ENCODE results near the gene ECE1.

The ECE1 gene

DNA sequence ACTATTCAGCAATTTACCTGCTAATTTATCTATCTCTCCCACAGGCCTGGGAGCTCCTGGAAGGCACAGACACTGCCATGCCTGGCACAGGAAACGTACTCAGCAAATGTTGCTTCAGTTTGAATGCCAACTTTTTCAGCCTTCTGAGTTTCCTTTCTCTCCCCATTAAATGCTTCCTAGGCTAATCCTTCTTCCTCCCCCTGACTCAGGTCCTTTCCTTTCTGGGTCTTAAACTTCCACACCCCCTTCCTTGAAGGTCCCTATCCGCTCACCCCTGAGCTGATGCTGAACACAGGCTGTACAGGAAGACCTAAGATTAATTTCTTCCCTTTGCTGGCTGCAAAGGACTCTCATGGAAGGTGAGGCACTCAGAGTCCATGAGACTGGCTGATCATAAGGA, 40.3 kb upstream of the ECE1 start:
- H3K79me2 ChIP-seq (ENCODE audit: insufficient read depth, low read length), result peaks cover 8% of the 10 kb centered on the region
- no peak overlapping the region for H2AFZ ChIP-seq (ENCODE audit: low read depth, low read length)
- peaks cover 19% of the 10 kb centered on the region for H3K4me1 ChIP-seq (ENCODE audit: insufficient read depth, low read length)
- H4K20me1 ChIP-seq (ENCODE audit: insufficient read depth, low read length), result peaks cover 56% of the 10 kb centered on the region
- ATAC-seq (ENCODE audit: insufficient read depth, low read depth), result no peak
- H3K9me3 ChIP-seq (ENCODE audit: insufficient read depth, low read length, severe bottlenecking), result no peaks in the 10 kb centered on the region
- 0 out of 2 replicates have a peak, but pooled peaks cover 6% of the 10 kb centered on the region for H3K36me3 ChIP-seq (ENCODE audit: insufficient read depth, low read length)
- no peak overlapping the region for H3K4me3 ChIP-seq (ENCODE audit: low read depth in 1 of 2, low read length in 2 of 2)
- H3K27me3 ChIP-seq (ENCODE audit: insufficient read depth, low read length, poor library complexity), result no peaks in the 10 kb centered on the region
- H3K27ac ChIP-seq (ENCODE audit: low read length), result peak overlapping the region; percentile 13; the same call in 1 of the 2 replicates
- no peak for DNase-seq
- H3K9ac ChIP-seq (ENCODE audit: low read depth, low read length), result no peak overlapping the region
- H3K4me2 ChIP-seq (ENCODE audit: insufficient read depth, low read length), result no peak overlapping the region
- TF ChIP-seq EZH2 (IDR thresholded peaks at IDR 0.05; ENCODE audit: borderline replicate concordance, low read depth, low read length, severe bottlenecking), result no peak
- TF ChIP-seq, protein P1, sequence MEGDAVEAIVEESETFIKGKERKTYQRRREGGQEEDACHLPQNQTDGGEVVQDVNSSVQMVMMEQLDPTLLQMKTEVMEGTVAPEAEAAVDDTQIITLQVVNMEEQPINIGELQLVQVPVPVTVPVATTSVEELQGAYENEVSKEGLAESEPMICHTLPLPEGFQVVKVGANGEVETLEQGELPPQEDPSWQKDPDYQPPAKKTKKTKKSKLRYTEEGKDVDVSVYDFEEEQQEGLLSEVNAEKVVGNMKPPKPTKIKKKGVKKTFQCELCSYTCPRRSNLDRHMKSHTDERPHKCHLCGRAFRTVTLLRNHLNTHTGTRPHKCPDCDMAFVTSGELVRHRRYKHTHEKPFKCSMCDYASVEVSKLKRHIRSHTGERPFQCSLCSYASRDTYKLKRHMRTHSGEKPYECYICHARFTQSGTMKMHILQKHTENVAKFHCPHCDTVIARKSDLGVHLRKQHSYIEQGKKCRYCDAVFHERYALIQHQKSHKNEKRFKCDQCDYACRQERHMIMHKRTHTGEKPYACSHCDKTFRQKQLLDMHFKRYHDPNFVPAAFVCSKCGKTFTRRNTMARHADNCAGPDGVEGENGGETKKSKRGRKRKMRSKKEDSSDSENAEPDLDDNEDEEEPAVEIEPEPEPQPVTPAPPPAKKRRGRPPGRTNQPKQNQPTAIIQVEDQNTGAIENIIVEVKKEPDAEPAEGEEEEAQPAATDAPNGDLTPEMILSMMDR (IDR thresholded peaks at IDR 0.05; ENCODE audit: borderline replicate concordance, extremely low read depth, low read length, poor library complexity, severe bottlenecking), result no peak

DNA sequence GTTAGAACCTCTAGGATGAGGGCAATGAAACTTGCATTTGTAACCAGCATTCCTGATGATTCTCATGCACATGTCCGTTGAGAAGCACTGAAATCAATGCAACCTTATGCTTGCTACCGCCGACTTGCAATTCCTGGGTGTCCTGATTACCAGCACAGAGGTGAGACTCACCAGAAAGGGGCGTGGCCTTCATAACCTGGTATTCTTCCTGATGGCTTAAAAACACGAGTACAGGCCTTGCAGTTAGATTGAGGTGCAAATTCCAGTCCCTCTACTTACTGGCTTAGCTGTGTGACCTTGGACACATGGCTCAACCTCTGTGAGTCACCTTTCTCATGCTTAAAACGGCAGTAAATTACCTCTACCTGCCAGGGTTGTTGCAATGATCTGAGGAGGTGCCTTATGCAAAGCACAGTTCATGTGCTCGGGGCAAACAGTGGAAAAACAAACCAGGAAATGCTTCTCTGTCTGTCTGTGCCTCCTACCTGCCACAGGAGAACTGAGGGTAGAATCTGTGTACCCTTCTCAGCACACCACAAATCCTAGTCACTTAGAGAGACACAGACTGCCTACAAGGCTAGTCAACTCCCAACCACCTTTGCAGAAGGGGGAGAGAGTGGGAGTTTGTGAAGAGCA, 39.1 kb upstream of the ECE1 start:
- TF ChIP-seq, protein P1 (IDR thresholded peaks at IDR 0.05; ENCODE audit: borderline replicate concordance, extremely low read depth, low read length, poor library complexity, severe bottlenecking), result no peak
- TF ChIP-seq EZH2 (IDR thresholded peaks at IDR 0.05; ENCODE audit: borderline replicate concordance, low read depth, low read length, severe bottlenecking), result no peak
- Histone ChIP-seq H3K36me3 (ENCODE audit: insufficient read depth, low read length) (0 out of 2 replicates have a peak, but pooled peaks cover 6% of the 10 kb centered on the region), H4K20me1 (ENCODE audit: insufficient read depth, low read length) (peaks cover 50% of the 10 kb centered on the region), H3K9me3 (ENCODE audit: insufficient read depth, low read length, severe bottlenecking) (no peaks in the 10 kb centered on the region), H3K27me3 (ENCODE audit: insufficient read depth, low read length, poor library complexity) (no peaks in the 10 kb centered on the region), H3K4me2 (ENCODE audit: insufficient read depth, low read length) (no peak overlapping the region), H3K27ac (ENCODE audit: low read length) (no peak overlapping the region), H3K4me3 (ENCODE audit: low read depth in 1 of 2, low read length in 2 of 2) (no peak overlapping the region), H3K9ac (ENCODE audit: low read depth, low read length) (no peak overlapping the region), H3K79me2 (ENCODE audit: insufficient read depth, low read length) (peaks cover 4% of the 10 kb centered on the region), H3K4me1 (ENCODE audit: insufficient read depth, low read length) (peaks cover 6% of the 10 kb centered on the region), H2AFZ (ENCODE audit: low read depth, low read length) (no peak overlapping the region)
- no peak for DNase-seq
- no peak for ATAC-seq (ENCODE audit: insufficient read depth, low read depth)

DNA sequence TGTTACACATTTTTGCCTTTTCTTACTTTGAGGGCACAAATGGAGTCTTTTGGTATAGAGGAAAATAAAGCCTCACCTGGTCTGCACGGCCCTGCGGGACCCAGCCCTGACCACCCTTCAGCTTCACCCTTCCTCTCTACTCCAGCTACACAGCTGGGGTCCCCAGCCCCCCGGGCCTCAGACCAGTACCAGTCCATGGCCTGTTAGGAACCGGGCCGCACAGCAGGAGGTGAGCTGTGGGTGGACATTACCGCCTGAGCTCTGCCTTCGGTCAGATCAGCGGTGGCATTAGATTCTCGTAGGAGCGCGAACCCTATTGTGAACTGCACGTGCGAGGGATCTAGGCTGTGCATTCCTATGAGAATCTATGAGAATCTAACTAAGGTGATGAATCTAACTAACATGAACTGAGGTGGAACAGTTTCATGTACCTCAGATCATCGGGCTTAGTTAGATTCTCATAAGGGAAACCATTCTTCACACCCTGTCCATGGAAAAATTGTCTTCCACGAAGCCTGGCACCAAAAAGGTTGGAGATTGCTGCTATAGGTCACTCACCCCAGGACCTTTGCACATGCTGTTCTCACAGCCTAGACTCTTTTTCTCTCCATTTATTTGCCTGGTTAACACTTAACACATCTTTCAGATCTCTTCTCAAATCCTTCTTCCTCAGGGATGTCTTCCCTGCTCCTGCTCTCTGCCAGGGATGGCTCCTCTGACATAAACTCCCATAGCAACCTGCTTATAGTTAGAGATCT, 37.5 kb upstream of the ECE1 start:
- H3K27me3 ChIP-seq (ENCODE audit: insufficient read depth, low read length, poor library complexity), result no peaks in the 10 kb centered on the region
- H3K4me1 ChIP-seq (ENCODE audit: insufficient read depth, low read length), result no peaks in the 10 kb centered on the region
- no peaks in the 10 kb centered on the region for H3K9me3 ChIP-seq (ENCODE audit: insufficient read depth, low read length, severe bottlenecking)
- H3K9ac ChIP-seq (ENCODE audit: low read depth, low read length), result no peak overlapping the region
- no peak for ATAC-seq (ENCODE audit: insufficient read depth, low read depth)
- no peak overlapping the region for H3K4me3 ChIP-seq (ENCODE audit: low read depth in 1 of 2, low read length in 2 of 2)
- H3K4me2 ChIP-seq (ENCODE audit: insufficient read depth, low read length), result no peak overlapping the region
- no peak overlapping the region for H3K27ac ChIP-seq (ENCODE audit: low read length)
- H4K20me1 ChIP-seq (ENCODE audit: insufficient read depth, low read length), result peaks cover 46% of the 10 kb centered on the region
- TF ChIP-seq, protein P1 (IDR thresholded peaks at IDR 0.05; ENCODE audit: borderline replicate concordance, extremely low read depth, low read length, poor library complexity, severe bottlenecking), result no peak
- TF ChIP-seq EZH2 (IDR thresholded peaks at IDR 0.05; ENCODE audit: borderline replicate concordance, low read depth, low read length, severe bottlenecking), result no peak
- 0 out of 2 replicates have a peak, but pooled peaks cover 6% of the 10 kb centered on the region for H3K36me3 ChIP-seq (ENCODE audit: insufficient read depth, low read length)
- DNase-seq, result no peak
- H3K79me2 ChIP-seq (ENCODE audit: insufficient read depth, low read length), result peaks cover 4% of the 10 kb centered on the region
- no peak overlapping the region for H2AFZ ChIP-seq (ENCODE audit: low read depth, low read length)

All from DND-41 (cell line).